PC-3 (cell line): ENCODE results near the gene FOXN4.

ENCODE experiments used
- CTCF ChIP-seq: fragments of 300-600 bp; sonication (generic); conservative IDR thresholded peaks from 2 replicates; pipeline ENCODE4 v1.5.1; 2017; ENCODE audit warnings: antibody characterized with exemption, low read depth, mild to moderate bottlenecking, low read length
- EZH2 ChIP-seq: fragments of 300-600 bp; sonication (generic); IDR thresholded peaks from one replicate; pipeline ENCODE4 v1.6.1; 2017; ENCODE audit warnings: antibody characterized with exemption, mild to moderate bottlenecking, low read length; ENCODE audit not compliant: unreplicated experiment

DNA sequence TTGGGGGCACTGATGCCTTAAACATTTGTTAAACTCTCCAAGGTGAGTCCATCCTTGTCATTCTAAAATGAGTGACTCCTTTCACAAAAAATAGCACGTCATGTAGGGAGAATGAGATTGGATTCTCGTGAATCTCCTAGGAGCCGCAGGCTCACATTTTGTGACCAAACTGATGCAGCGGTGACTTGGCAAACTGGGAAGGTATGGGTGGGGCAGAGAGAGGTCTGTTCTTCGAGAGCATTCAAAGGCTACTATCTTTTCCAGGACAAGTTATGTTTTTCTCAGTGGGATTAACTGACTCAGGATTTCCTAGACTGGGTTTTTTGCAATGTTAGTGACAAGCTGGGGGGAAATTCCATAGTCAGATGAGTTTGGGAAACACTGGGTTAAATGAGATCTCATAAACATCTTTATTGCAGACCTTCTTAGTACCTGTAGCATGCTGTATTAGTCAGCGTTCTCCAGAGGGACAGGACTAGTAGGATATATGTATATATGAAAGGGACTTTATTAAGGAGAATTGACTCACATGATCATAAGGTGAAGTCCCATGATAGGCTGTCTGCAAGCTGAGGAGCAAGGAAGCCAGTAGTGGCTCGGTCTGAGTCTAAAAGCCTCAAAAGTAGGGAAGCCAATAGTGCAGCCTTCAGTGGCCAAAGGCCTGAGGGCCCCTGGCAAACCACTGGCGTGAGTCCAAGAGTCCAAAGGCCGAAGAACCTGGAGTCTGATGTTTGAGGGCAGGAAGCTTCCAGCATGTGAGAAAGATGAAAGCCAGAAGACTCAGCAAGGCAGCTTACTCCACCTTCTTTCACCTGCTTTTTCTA lies 61.0 kb downstream of the FOXN4 start:
- TF ChIP-seq EZH2 = no peak
- no peak for TF ChIP-seq CTCF
